Fibroblast of villous mesenchyme (primary cell): ENCODE measurements around the gene CFAP47. TPM values are rescaled to one million over a fixed set of nuclear protein-coding genes. Genes with fewer than 3 reads are reported as not detected.

Source experiments
- DNase-seq: peaks from one replicate; pipeline ENCODE4 v3.0.0-alpha.2; 2010; ENCODE audit warnings: low read depth
- H3K4me3 ChIP-seq: 2 replicates; pipeline ENCODE4 v1.5.1; 2011; ENCODE audit warnings: low read depth, mild to moderate bottlenecking, low read length
- small RNA-seq: library from RNA; depleted of rRNA; stranded (forward); fragments of <200 nt; gene quantifications from one replicate; pipeline ENCODE3, GENCODE V24; 2012
- total RNA-seq: library from RNA; depleted of rRNA; stranded (reverse); fragments of >200 nt; gene quantifications from 2 replicates; pipeline ENCODE4 v1.2.3, GENCODE V29; 2012
- TF ChIP-seq, protein P1 (sequence below): IDR thresholded peaks from 2 replicates; pipeline ENCODE4 v1.5.1; 2012; ENCODE audit warnings: low read depth, mild to moderate bottlenecking, low read length; ENCODE audit not compliant: insufficient read depth

Gene CFAP47
- total RNA-seq, 1 donor: not detected

DNA sequence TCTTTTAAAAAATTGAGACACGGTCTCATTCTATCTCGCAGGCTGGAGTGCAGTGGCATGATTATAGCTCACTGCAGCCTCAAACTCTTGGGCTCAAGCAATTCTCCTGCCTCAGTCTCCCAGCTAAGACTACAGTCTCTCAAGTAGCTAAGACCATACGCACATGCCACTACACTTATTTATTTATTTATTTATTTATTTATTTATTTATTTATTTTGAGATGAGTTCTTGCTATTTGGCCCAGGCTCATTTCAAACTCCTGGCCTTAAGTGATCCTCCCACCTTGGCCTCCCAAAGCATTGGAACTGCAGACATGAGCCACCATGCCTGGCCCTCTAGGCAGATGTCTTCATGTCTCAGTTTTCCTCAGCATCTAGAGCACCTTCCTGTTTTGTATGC is 482.2 kb downstream of the CFAP47 start:
- no peak overlapping the region for H3K4me3 ChIP-seq
- DNase-seq: no peak
- TF ChIP-seq, protein P1, sequence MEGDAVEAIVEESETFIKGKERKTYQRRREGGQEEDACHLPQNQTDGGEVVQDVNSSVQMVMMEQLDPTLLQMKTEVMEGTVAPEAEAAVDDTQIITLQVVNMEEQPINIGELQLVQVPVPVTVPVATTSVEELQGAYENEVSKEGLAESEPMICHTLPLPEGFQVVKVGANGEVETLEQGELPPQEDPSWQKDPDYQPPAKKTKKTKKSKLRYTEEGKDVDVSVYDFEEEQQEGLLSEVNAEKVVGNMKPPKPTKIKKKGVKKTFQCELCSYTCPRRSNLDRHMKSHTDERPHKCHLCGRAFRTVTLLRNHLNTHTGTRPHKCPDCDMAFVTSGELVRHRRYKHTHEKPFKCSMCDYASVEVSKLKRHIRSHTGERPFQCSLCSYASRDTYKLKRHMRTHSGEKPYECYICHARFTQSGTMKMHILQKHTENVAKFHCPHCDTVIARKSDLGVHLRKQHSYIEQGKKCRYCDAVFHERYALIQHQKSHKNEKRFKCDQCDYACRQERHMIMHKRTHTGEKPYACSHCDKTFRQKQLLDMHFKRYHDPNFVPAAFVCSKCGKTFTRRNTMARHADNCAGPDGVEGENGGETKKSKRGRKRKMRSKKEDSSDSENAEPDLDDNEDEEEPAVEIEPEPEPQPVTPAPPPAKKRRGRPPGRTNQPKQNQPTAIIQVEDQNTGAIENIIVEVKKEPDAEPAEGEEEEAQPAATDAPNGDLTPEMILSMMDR: no peak

DNA sequence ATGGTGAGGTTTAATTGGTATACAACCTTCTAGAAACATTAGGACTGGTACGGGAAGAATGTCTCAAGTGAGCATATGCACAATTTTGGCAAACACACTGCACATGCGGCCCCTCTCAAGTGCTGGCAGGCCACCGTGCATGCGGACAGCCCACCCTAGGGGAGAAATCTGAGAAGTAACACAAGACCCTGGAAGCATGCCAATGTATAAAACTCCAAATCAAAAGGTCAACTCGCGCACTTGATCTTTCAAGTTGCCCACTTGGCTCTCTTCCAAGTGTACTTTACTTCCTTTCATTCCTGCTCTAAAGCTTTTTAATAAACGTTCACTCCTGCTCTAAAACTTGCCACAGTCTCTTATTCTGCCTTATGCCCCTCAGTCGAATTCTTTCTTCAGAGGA is 488.3 kb downstream of the CFAP47 start:
- no peak overlapping the region for H3K4me3 ChIP-seq
- TF ChIP-seq, protein P1: no peak
- DNase-seq: no peak

DNA sequence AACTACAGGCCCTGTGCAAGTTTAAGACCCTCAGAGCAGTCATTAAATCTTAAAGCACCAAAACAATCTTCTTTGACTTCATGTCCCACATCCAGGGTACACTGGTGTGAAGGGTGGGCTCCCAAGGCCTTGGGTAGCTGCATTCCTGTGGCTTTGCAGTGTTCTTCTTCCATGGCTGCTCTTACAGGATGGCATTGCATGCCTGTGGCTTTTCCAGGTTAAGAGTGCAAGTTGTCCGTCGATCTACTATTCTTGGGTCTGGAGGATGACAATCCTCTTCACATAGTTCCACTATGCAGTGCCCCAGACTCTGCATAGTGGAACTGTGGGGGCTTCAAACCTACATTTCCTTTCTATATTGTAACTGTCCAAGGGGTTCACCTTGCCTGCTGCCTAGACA is 494.5 kb downstream of the CFAP47 start:
- no peak for DNase-seq
- TF ChIP-seq, protein P1: no peak
- H3K4me3 ChIP-seq: no peak overlapping the region

DNA sequence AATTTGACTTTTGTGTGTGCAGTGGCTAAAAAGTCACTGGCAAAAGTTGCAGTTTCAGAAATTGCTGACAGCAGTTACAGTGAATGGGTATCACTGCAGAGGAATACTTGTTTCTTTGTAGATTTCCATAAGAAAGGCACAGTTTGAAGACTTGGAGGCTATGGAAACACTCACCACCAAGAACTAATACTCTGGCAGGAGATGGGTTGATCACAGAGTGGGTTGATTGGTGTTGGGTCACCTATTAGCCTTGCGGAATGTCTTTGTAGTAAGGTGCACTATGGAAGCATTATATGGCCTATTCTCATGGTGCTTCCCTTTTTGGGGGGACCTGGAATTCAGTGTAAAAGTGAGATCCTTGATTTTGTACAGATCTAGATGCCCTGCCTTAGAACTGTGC is 502.8 kb downstream of the CFAP47 start:
- no peak overlapping the region for H3K4me3 ChIP-seq
- TF ChIP-seq, protein P1: no peak
- DNase-seq: no peak

DNA sequence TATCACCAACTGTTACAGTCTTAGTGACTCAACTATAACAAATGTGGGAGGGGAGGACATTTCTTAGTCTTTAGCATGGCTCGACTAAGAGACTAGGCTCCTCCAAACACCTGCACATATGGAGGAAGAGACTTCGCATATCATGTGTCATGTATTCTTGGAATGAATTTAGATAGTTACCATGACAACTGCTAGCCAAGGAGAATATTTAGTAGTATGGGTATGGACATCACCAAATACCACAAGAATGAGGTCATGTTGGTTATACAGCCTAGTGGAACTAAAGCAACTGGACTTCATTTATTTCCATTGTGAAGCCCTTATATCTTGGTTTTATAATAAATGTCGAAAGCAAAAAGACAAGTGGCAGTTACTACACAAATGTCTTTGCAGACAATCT is 512.3 kb downstream of the CFAP47 start:
- no peak overlapping the region for H3K4me3 ChIP-seq
- DNase-seq: peak; percentile 7
- TF ChIP-seq, protein P1: no peak

DNA sequence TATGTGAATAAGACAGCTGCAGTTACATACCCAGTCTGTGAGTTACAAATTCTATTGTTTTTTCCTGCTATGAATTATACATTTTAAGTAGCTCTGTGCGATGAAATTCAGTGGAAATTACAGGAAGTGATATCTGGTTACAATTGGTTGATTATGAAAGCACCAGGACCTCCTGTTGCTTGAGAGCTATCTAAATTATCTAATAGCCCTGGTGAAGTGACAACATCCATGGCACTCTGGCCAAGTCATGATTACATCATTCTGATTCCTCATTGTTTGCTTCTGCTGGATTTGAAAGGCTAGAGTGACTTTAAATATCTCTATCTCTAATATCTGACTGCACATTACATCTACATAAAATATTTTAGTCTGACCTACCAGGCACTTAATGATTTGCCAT is 515.0 kb downstream of the CFAP47 start:
- no peak overlapping the region for H3K4me3 ChIP-seq
- DNase-seq: no peak
- TF ChIP-seq, protein P1: no peak

Small RNAs within 50 kb of the gene (small RNA-seq; reads per million reads assigned to genes)
- gene RNU6-641P: not detected

Other genes with a start within 250 kb of the CFAP47 start
- not detected in 2 replicates for gene MAGEB16, start 121.4 kb upstream of the CFAP47 start, total RNA-seq